Measurements from ENCODE around the gene YIF1A. TPM values are rescaled to one million over a fixed set of nuclear protein-coding genes. Genes with fewer than 3 reads are reported as not detected.

Gene YIF1A
- total RNA-seq, 1 experiment from 2014 or later, result 54.7 TPM

GRCh38 chr11:66266378-66267038, 22.4 kb downstream of the YIF1A start:
- no peaks in the 10 kb centered on the region for H4K20me1 ChIP-seq (ENCODE audit: insufficient read depth)
- RAD21 ChIA-PET (ENCODE audit: low non-redundant PET in 1 of 2, low total read pairs in 2 of 2, uncharacterized antibody in 2 of 2, unreplicated experiment in 2 of 2), result no interaction called here

More at GRCh38 chr11:66266378-66267038, 22.4 kb downstream of the YIF1A start:
- DNase-seq (ENCODE audit: low read depth, low spot score) (no peak), ATAC-seq (no peak)
- peaks cover 6 to 26% of the 10 kb centered on the region in 2 experiments for H3K4me1 ChIP-seq (ENCODE audit: control insufficient read depth in 1 of 2, insufficient read depth in 2 of 2, low read length in 2 of 2)
- H3K36me3 ChIP-seq (ENCODE audit: control insufficient read depth in 1 of 2, insufficient read depth in 2 of 2, low read length in 2 of 2), result peaks cover 9 to 12% of the 10 kb centered on the region in 2 experiments; a peak in 3 of 4 replicates
- H3K4me3 ChIP-seq (replicated peaks in 1 of 2; ENCODE audit: low read depth in 1 of 2, low read length in 2 of 2), result peak overlapping the region; percentile 93 to 99
- no peaks in the 10 kb centered on the region for H3K27me3 ChIP-seq (ENCODE audit: insufficient read depth, low read length)
- intact Hi-C loops (cut with micrococcal nuclease), result no loop called here
- peak overlapping the region; percentile 85 for H3K9ac ChIP-seq (ENCODE audit: low read length)
- peaks cover 24% of the 10 kb centered on the region for H3K79me2 ChIP-seq (ENCODE audit: insufficient read depth, low read length)
- H3K27ac ChIP-seq (ENCODE audit: low read depth, low read length), result peak overlapping the region; percentile 69; the same call in 1 of the 2 replicates
- H3K9me2 ChIP-seq (ENCODE audit: insufficient read depth), result no peaks in the 10 kb centered on the region
- TF ChIP-seq POLR2A (IDR thresholded peaks at IDR 0.05; ENCODE audit: borderline replicate concordance, extremely low read depth, insufficient read depth, insufficient read length), result no peak
- TF ChIP-seq ELF1 (IDR thresholded peaks at IDR 0.05; ENCODE audit: borderline replicate concordance, low read depth), result no peak
- TF ChIP-seq REST (IDR thresholded peaks at IDR 0.05; ENCODE audit: low read depth), result no peak
- TF ChIP-seq ZBTB33 (IDR thresholded peaks at IDR 0.05; ENCODE audit: extremely low read depth, insufficient replicate concordance, low read length), result no peak
- TF ChIP-seq POLR2AphosphoS5 (IDR thresholded peaks at IDR 0.05; ENCODE audit: low read depth, low read length), result no peak
- TF ChIP-seq EZH2 (IDR thresholded peaks at IDR 0.05), result no peak
- TF ChIP-seq ZFX (IDR thresholded peaks at IDR 0.05), result no peak
- TF ChIP-seq EZH2phosphoT487 (IDR thresholded peaks at IDR 0.05; ENCODE audit: borderline replicate concordance), result no peak
- no peak for TF ChIP-seq SRF (IDR thresholded peaks at IDR 0.05; ENCODE audit: low read depth)
- TF ChIP-seq MAX (IDR thresholded peaks at IDR 0.05), result no peak
- TF ChIP-seq RAD21 (IDR thresholded peaks at IDR 0.05; ENCODE audit: low read depth), result no peak
- no peak for TF ChIP-seq CTCF (IDR thresholded peaks at IDR 0.05 in 2 of 3, conservative IDR thresholded peaks at IDR 0.05 in 1 of 3; ENCODE audit: borderline replicate concordance in 1 of 3, insufficient read depth in 1 of 3, low read depth in 2 of 3, low read length in 2 of 3)
- no TSS peak for BruUV-seq (replicated peaks)
- H3K4me2 ChIP-seq (ENCODE audit: low read length), result peak overlapping the region; percentile 70
- CTCF ChIA-PET, result interaction anchor here (2.6 kb wide), 1 partner anchor 23 kb away, joined by 8 read pairs; the partner anchor contains the start of gene YIF1A
- no peaks in the 10 kb centered on the region for H3K9me3 ChIP-seq (ENCODE audit: control insufficient read depth in 1 of 2, insufficient read depth in 1 of 2, low read depth in 1 of 2, low read length in 2 of 2)
- H2AFZ ChIP-seq (ENCODE audit: low read depth, low read length, poor library complexity, severe bottlenecking), result no peak overlapping the region
- POLR2A ChIA-PET, result interaction anchor here (1.9 to 2.3 kb wide), 2 partner anchors 12 to 46 kb away, joined by 6 to 18 read pairs; no protein-coding TSS in a partner anchor

Data from HCT116 (cell line).